Right forelimb (tissue), 1 donor: ENCODE data around the gene ZCCHC2.

ENCODE experiments used
- DNase-seq: peaks from one replicate; pipeline ENCODE4 v3.0.0-alpha.2; 2018

ZCCHC2 gene

GRCh38 chr18:62522504-62523254, at the start of gene ZCCHC2:
ZCCHC2 (plus strand) TSS chr18:62523025; CDS start chr18:62523425, 400 bp downstream.
- DNase-seq = peak; percentile 100

GRCh38 chr18:62479574-62479973, 43.3 kb upstream of the ZCCHC2 start:
- DNase-seq = no peak

- DNase-seq = no peak
Measured at GRCh38 chr18:62480927-62481326, 41.9 kb upstream of the ZCCHC2 start.

GRCh38 chr18:62484941-62485340, 37.9 kb upstream of the ZCCHC2 start:
- DNase-seq = no peak

- no peak for DNase-seq
Measured at GRCh38 chr18:62485684-62486083, 37.1 kb upstream of the ZCCHC2 start.

GRCh38 chr18:62486290-62486964, 36.4 kb upstream of the ZCCHC2 start:
- no peak for DNase-seq

- DNase-seq = no peak
Measured at GRCh38 chr18:62487161-62487560, 35.7 kb upstream of the ZCCHC2 start.

- DNase-seq = no peak
Measured at GRCh38 chr18:62490967-62491695, 31.7 kb upstream of the ZCCHC2 start.

GRCh38 chr18:62493033-62493862, 29.6 kb upstream of the ZCCHC2 start:
- no peak for DNase-seq

- DNase-seq = no peak
Measured at GRCh38 chr18:62494764-62495163, 28.1 kb upstream of the ZCCHC2 start.

GRCh38 chr18:62496262-62496661, 26.6 kb upstream of the ZCCHC2 start:
- DNase-seq = no peak

- no peak for DNase-seq
Measured at GRCh38 chr18:62497190-62497772, 25.5 kb upstream of the ZCCHC2 start.

- DNase-seq = no peak
Measured at GRCh38 chr18:62498616-62499262, 24.1 kb upstream of the ZCCHC2 start.

GRCh38 chr18:62499263-62499650, 23.6 kb upstream of the ZCCHC2 start:
- DNase-seq = no peak

GRCh38 chr18:62500174-62500573, 22.7 kb upstream of the ZCCHC2 start:
- no peak for DNase-seq

- no peak for DNase-seq
Measured at GRCh38 chr18:62500966-62501591, 21.7 kb upstream of the ZCCHC2 start.

- DNase-seq = no peak
Measured at GRCh38 chr18:62505669-62506494, 16.9 kb upstream of the ZCCHC2 start.

GRCh38 chr18:62506495-62507143, 16.2 kb upstream of the ZCCHC2 start:
- DNase-seq = no peak

GRCh38 chr18:62509779-62510178, 13.0 kb upstream of the ZCCHC2 start:
- no peak for DNase-seq

- no peak for DNase-seq
Measured at GRCh38 chr18:62510789-62511188, 12.0 kb upstream of the ZCCHC2 start.
